HepG2 (cell line): Measurements from ENCODE around the gene MED15. TPM values are rescaled to one million over a fixed set of nuclear protein-coding genes. Genes with fewer than 3 reads are reported as not detected.

Experiments used
- ARHGAP35 ChIP-seq: sonication (generic); formaldehyde crosslinking; IDR thresholded peaks from 2 replicates; pipeline ENCODE4 v1.9.0; 2022; ENCODE audit warnings: mild to moderate bottlenecking, inconsistent platforms, moderate library complexity, missing genetic modification reagents, borderline replicate concordance
- MXD1 ChIP-seq: sonication (generic); formaldehyde crosslinking; IDR thresholded peaks from 2 replicates; pipeline ENCODE4 v1.4.0; 2020; ENCODE audit warnings: mild to moderate bottlenecking, missing genetic modification reagents
- RAD51 ChIP-seq: fragments of 450-650 bp; IDR thresholded peaks from 2 replicates; pipeline ENCODE4 v1.6.1; 2016; ENCODE audit warnings: borderline replicate concordance
- RNF219 ChIP-seq: sonication (generic); formaldehyde crosslinking; IDR thresholded peaks from 2 replicates; pipeline ENCODE4 v1.5.0; 2020; ENCODE audit warnings: mild to moderate bottlenecking, missing genetic modification reagents
- TOPORS ChIP-seq: sonication (generic); formaldehyde crosslinking; IDR thresholded peaks from 2 replicates; pipeline ENCODE4 v1.8.0; 2023; ENCODE audit warnings: mild to moderate bottlenecking, missing genetic modification reagents
- ZBTB8A ChIP-seq: sonication (generic); formaldehyde crosslinking; IDR thresholded peaks from 2 replicates; pipeline ENCODE4 v1.4.0; 2020; ENCODE audit warnings: mild to moderate bottlenecking, low read depth, missing genetic modification reagents, borderline replicate concordance
- polyA plus RNA-seq, 8 experiments: library from polyadenylated mRNA; depleted of rRNA in 3 of 8; stranded (reverse) in 7 of 8; unstranded in 1 of 8; fragments of >200 nt; fragmentation: Illumina TruSeq in 4 of 8; extraction: Trizol in 4 of 8; gene quantifications; 2 replicates each; pipeline versions ENCODE4 v1.2.1 to v1.2.3, GENCODE V29; 2011 to 2016; ENCODE audit warnings: low read depth in 4 of 8, missing spikeins in 1 of 8, mixed read lengths in 1 of 8; ENCODE audit not compliant: insufficient read depth in 1 of 8
- total RNA-seq, 5 experiments: library from RNA; depleted of rRNA; stranded (reverse); fragments of >200 nt; fragmentation: Illumina TruSeq; extraction: Trizol; gene quantifications; 2 replicates each; pipeline ENCODE4 v1.2.3, GENCODE V29; 2016; ENCODE audit warnings: low read depth in 1 of 5
- TF ChIP-seq, protein P1 (sequence below), 2 experiments: fragments of 450-650 bp in 1 of 2; sonication (generic) in 1 of 2; formaldehyde crosslinking in 1 of 2; IDR thresholded peaks; 2 replicates each; pipeline versions ENCODE4 v1.6.1 to v1.8.0; 2016 to 2022; ENCODE audit warnings: antibody characterized with exemption in 1 of 2, mild to moderate bottlenecking in 1 of 2, missing genetic modification reagents in 1 of 2
- TF ChIP-seq, protein P2 (sequence below): sonication (generic); formaldehyde crosslinking; IDR thresholded peaks from 2 replicates; pipeline ENCODE4 v1.5.0; 2020; ENCODE audit warnings: mild to moderate bottlenecking, missing genetic modification reagents
- TF ChIP-seq, protein P3 (sequence below): sonication (generic); formaldehyde crosslinking; IDR thresholded peaks from 2 replicates; pipeline ENCODE4 v1.4.0; 2020; ENCODE audit warnings: missing genetic modification reagents

Gene MED15
- total and polyA plus RNA-seq, 2 of the 13 experiments (the other 11 are each of a cell fraction or from before 2014, with no cell fraction given), result 14.3 to 27.0 TPM

- TF ChIP-seq, protein P1, sequence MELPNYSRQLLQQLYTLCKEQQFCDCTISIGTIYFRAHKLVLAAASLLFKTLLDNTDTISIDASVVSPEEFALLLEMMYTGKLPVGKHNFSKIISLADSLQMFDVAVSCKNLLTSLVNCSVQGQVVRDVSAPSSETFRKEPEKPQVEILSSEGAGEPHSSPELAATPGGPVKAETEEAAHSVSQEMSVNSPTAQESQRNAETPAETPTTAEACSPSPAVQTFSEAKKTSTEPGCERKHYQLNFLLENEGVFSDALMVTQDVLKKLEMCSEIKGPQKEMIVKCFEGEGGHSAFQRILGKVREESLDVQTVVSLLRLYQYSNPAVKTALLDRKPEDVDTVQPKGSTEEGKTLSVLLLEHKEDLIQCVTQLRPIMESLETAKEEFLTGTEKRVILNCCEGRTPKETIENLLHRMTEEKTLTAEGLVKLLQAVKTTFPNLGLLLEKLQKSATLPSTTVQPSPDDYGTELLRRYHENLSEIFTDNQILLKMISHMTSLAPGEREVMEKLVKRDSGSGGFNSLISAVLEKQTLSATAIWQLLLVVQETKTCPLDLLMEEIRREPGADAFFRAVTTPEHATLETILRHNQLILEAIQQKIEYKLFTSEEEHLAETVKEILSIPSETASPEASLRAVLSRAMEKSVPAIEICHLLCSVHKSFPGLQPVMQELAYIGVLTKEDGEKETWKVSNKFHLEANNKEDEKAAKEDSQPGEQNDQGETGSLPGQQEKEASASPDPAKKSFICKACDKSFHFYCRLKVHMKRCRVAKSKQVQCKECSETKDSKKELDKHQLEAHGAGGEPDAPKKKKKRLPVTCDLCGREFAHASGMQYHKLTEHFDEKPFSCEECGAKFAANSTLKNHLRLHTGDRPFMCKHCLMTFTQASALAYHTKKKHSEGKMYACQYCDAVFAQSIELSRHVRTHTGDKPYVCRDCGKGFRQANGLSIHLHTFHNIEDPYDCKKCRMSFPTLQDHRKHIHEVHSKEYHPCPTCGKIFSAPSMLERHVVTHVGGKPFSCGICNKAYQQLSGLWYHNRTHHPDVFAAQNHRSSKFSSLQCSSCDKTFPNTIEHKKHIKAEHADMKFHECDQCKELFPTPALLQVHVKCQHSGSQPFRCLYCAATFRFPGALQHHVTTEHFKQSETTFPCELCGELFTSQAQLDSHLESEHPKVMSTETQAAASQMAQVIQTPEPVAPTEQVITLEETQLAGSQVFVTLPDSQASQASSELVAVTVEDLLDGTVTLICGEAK (IDR thresholded peaks at IDR 0.05), result no peak
- TF ChIP-seq, protein P1 (CRISPR knock-in tag; IDR thresholded peaks at IDR 0.05), result no peak
- TF ChIP-seq, protein P2, sequence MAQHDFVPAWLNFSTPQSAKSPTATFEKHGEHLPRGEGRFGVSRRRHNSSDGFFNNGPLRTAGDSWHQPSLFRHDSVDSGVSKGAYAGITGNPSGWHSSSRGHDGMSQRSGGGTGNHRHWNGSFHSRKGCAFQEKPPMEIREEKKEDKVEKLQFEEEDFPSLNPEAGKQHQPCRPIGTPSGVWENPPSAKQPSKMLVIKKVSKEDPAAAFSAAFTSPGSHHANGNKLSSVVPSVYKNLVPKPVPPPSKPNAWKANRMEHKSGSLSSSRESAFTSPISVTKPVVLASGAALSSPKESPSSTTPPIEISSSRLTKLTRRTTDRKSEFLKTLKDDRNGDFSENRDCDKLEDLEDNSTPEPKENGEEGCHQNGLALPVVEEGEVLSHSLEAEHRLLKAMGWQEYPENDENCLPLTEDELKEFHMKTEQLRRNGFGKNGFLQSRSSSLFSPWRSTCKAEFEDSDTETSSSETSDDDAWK (CRISPR knock-in tag), result no peak
- TF ChIP-seq RNF219 (CRISPR knock-in tag), result no peak
- no peak for TF ChIP-seq MXD1 (CRISPR knock-in tag)
- TF ChIP-seq RAD51, result no peak
- no peak for TF ChIP-seq TOPORS (CRISPR knock-in tag)
- no peak for TF ChIP-seq ARHGAP35
- TF ChIP-seq, protein P3, sequence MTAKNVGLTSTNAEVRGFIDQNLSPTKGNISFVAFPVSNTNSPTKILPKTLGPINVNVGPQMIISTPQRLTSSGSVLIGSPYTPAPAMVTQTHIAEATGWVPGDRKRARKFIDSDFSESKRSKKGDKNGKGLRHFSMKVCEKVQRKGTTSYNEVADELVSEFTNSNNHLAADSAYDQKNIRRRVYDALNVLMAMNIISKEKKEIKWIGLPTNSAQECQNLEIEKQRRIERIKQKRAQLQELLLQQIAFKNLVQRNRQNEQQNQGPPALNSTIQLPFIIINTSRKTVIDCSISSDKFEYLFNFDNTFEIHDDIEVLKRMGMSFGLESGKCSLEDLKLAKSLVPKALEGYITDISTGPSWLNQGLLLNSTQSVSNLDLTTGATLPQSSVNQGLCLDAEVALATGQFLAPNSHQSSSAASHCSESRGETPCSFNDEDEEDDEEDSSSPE (CRISPR knock-in tag), result no peak
- TF ChIP-seq ZBTB8A (CRISPR knock-in tag), result no peak
These were observed 19.4 kb downstream of the MED15 start (continued) for GRCh38 chr22:20526628-20527355.
